Measurements from ENCODE around the gene SCAPER.

- no peak for TF ChIP-seq PBX3 (CRISPR knock-in tag; IDR thresholded peaks at IDR 0.05)
- no peak for TF ChIP-seq ZNF629 (tag by site-specific recombination; IDR thresholded peaks at IDR 0.05)
- no peak for TF ChIP-seq ZNF174 (tag by site-specific recombination; IDR thresholded peaks at IDR 0.05)
- no peak for TF ChIP-seq YY1 (tag by site-specific recombination; IDR thresholded peaks at IDR 0.05)
- TF ChIP-seq, protein P1, sequence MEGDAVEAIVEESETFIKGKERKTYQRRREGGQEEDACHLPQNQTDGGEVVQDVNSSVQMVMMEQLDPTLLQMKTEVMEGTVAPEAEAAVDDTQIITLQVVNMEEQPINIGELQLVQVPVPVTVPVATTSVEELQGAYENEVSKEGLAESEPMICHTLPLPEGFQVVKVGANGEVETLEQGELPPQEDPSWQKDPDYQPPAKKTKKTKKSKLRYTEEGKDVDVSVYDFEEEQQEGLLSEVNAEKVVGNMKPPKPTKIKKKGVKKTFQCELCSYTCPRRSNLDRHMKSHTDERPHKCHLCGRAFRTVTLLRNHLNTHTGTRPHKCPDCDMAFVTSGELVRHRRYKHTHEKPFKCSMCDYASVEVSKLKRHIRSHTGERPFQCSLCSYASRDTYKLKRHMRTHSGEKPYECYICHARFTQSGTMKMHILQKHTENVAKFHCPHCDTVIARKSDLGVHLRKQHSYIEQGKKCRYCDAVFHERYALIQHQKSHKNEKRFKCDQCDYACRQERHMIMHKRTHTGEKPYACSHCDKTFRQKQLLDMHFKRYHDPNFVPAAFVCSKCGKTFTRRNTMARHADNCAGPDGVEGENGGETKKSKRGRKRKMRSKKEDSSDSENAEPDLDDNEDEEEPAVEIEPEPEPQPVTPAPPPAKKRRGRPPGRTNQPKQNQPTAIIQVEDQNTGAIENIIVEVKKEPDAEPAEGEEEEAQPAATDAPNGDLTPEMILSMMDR (tag by site-specific recombination; IDR thresholded peaks at IDR 0.05) = no peak
- TF ChIP-seq, protein P2, sequence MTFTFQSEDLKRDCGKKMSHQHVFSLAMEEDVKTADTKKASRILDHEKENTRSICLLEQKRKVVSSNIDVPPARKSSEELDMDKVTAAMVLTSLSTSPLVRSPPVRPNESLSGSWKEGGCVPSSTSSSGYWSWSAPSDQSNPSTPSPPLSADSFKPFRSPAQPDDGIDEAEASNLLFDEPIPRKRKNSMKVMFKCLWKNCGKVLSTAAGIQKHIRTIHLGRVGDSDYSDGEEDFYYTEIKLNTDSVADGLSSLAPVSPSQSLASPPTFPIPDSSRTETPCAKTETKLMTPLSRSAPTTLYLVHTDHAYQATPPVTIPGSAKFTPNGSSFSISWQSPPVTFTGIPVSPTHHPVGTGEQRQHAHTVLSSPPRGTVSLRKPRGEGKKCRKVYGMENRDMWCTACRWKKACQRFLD (tag by site-specific recombination; IDR thresholded peaks at IDR 0.05) = no peak
- TF ChIP-seq ZFP41 (tag by site-specific recombination; IDR thresholded peaks at IDR 0.05; ENCODE audit: borderline replicate concordance) = no peak
- no peak for TF ChIP-seq ZNF501 (tag by site-specific recombination; IDR thresholded peaks at IDR 0.05)
- no peak for TF ChIP-seq TCF7L2 (IDR thresholded peaks at IDR 0.05; ENCODE audit: borderline replicate concordance, low read depth, low read length)
- TF ChIP-seq, protein P3, sequence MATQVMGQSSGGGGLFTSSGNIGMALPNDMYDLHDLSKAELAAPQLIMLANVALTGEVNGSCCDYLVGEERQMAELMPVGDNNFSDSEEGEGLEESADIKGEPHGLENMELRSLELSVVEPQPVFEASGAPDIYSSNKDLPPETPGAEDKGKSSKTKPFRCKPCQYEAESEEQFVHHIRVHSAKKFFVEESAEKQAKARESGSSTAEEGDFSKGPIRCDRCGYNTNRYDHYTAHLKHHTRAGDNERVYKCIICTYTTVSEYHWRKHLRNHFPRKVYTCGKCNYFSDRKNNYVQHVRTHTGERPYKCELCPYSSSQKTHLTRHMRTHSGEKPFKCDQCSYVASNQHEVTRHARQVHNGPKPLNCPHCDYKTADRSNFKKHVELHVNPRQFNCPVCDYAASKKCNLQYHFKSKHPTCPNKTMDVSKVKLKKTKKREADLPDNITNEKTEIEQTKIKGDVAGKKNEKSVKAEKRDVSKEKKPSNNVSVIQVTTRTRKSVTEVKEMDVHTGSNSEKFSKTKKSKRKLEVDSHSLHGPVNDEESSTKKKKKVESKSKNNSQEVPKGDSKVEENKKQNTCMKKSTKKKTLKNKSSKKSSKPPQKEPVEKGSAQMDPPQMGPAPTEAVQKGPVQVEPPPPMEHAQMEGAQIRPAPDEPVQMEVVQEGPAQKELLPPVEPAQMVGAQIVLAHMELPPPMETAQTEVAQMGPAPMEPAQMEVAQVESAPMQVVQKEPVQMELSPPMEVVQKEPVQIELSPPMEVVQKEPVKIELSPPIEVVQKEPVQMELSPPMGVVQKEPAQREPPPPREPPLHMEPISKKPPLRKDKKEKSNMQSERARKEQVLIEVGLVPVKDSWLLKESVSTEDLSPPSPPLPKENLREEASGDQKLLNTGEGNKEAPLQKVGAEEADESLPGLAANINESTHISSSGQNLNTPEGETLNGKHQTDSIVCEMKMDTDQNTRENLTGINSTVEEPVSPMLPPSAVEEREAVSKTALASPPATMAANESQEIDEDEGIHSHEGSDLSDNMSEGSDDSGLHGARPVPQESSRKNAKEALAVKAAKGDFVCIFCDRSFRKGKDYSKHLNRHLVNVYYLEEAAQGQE (tag by site-specific recombination; IDR thresholded peaks at IDR 0.05) = no peak
- TF ChIP-seq ZNF639 (tag by site-specific recombination; IDR thresholded peaks at IDR 0.05) = no peak
- no peak for TF ChIP-seq ZNF324 (tag by site-specific recombination; IDR thresholded peaks at IDR 0.05)
- TF ChIP-seq GLI4 (tag by site-specific recombination; IDR thresholded peaks at IDR 0.05) = no peak
Observed at GRCh38 chr15:76468722-76469121, 436.4 kb downstream of the SCAPER start.

All from HEK293 (cell line).